NCI-H2196 (cell line): Measurements from ENCODE around the gene SMAD3.

Experiments
- DNase-seq: peaks from one replicate; lab custom pipeline; 2025; ENCODE audit not compliant: unreplicated experiment; lab: John Stamatoyannopoulos, UW

Gene SMAD3

DNA sequence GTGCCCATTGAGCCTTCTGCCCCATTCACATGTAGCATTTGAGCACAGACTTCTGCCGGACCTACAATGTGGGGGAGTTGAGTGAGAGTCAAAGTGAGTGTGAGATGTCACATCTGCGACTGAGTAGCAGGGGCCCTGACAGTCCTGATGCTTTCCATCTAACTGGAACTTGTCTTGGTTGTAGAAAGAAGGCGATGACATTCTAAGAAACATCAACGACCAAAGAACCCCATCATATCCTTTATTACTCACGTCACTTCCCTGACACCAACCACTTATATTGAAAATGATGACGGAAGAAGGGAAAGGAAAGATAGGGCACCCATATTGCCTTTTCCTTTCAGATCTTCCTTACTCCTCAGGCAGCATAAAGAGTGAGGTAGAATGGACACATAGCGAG is 30.5 kb downstream of the SMAD3 start:
- no peak for DNase-seq

DNA sequence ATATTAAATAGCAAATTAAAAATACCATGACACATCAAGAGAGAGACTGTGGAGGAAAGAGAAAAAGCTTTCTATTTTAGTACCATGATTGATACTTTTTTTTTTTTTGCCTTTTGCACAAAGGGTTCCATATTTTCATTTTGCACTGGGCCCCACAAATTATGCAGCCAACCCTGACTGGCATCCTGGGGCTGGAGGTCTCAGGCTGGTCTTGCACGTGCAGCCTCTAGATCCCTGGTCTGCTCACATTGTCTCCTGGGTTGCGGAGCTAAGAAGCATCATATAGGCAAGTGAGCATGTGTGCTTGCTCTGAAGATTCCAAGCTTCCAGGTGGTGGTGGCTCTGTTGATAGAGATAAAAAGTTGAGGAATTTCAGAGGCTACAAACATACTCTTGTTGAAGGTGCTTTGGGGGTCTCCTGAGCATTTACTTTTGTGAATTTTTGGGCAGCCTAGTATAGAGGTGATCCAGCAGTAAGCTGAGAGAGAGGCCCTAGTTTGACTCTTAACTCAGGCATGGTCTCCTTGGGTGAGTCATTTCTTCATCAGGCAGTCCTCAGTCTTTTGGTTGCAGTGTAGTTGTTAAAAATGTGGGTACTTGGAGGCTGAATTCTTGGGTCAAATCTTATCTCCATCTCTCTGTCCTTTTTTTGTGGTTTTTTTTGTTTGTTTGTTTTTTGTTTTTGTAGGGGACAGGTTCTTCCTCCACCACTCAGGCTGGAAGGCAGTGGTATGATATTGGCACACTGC is 31.3 kb downstream of the SMAD3 start:
- DNase-seq: no peak

DNA sequence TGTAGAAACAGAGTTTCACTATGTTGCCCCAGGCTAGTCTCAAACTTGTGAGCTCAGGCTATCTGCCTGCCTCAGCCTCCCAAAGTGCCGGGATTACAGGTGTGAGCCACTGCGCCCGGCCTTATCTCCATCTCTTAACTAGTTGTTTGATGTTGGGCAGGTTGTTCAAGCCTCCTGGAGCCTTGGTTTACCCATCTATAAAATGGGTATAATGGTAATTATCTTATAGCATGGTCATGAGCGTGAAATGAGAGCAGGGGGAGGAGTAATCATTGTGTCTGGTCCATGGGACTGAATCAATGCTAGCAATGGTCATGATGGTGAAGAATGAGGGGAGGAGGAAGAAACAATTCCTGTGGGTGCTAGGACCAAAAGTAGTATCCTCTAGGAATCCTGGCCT is 32.0 kb downstream of the SMAD3 start:
- DNase-seq: no peak

DNA sequence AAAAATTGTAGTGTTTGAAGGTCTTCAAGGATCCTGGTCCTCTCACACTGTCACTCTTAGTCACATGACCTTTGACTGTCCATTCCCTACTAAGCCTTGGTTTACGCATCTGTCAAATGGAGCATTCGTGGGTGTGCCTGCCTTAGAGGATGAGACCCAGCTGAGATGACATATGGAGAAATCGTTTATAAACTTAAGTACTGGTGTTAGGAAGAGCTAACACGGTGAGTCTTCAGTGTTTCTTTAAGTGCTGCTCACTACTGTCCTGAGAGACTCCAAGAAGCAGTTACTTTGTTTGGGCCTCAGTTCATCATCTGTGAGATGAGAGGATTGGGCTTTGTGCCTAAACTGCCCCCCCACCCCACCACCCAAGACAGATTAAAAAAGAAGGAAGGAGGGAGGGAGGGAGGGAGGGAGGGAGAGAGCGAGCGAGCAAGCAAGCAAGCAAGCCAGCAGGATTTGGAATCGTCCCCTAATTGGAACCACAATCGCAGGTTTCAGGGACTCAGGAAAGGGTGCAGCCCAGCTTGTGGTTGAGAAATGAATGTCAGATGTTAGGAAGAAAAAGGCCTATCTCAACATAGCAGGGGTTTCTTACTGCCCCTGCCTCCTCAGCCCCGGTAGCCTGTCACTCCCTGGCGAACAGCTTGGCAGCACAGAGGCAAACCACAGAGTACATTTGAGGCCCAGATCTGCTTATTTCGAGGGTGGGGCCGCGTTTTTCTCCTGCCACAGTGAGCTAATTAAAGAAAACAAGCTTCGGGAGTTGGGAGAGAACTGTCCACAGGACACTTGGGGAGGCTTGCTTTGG is 32.7 kb downstream of the SMAD3 start:
- no peak for DNase-seq

GRCh38 chr15:67098768-67099282 is 33.4 kb downstream of the SMAD3 start:
- no peak for DNase-seq

DNA sequence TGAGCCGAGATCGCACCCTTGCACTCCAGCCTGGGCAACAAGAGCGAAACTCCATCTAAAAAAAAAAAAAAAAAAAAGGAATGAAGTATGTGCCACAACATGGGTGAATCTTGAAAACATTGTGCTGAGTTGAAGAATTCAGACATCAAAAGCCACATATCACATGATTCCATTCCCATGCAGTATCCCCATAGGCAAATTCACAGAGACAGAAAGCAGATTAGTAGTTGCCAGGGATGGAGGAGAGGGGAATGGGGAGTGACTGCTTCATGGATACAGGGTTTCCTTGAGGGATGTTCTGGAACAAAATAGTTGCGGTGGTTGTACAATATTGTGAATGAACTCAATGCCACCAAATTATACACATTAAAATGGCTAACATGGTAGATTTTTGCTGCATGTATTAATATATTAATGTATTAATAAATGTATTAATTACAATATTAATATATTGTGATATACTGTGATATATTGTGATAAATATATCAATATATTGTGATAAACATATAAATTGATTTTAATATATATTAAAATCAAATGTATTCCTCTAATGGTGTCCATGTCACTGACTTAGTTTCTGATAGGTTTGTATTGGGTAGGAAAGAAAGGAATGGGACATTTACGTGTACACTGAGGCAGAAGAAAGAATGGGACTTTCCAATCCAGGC is 34.9 kb downstream of the SMAD3 start:
- no peak for DNase-seq

GRCh38 chr15:67100801-67101581 is 35.6 kb downstream of the SMAD3 start:
- no peak for DNase-seq

DNA sequence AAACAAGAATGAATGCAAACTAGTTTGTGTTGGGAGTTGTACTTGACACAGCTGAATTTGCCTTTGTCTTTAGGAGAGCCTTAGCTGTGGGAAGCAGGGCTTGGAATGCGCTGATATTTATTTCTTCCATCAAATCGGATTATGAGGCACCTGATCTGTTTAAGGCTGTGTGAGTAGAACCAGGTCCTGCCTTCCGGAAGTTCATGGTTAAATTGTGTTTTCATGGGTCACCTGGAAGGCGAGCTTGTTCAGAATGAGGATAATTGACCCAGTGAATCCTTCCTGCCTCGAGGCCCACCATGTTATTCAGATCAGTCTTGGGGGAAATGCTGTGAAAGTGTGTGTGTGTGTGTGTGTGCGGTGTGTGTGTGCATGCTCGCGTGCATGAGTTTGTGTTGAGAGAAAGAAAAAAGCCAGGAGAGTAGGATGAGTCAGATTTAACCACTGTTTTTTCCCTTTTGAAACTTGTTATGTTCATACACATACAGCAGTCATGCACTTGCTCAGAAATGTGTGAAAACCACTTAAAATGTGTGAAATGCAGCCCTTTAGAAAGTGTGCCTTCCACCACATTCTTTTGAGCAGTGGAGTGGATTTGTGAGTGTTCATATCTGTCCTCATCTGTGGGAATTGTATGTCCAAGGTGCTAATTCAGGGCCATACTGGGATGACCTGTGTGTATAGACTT is 36.7 kb downstream of the SMAD3 start:
- no peak for DNase-seq

DNA sequence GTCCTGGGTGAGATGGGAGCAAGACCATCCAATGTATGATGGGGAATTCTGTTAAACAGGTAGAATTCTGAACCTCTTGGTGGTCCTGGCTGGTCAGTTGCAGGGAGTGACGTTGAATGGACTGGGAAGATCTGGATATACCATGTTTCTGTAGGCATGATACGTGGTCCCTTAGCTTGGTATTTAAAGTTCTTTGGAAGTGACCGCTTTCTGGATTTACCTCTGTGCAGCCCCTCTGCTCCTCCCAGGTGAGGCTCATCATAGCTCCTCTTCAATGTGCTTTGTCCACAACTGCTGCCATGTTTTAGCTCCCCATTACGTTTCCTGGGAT is 37.2 kb downstream of the SMAD3 start:
- no peak for DNase-seq

DNA sequence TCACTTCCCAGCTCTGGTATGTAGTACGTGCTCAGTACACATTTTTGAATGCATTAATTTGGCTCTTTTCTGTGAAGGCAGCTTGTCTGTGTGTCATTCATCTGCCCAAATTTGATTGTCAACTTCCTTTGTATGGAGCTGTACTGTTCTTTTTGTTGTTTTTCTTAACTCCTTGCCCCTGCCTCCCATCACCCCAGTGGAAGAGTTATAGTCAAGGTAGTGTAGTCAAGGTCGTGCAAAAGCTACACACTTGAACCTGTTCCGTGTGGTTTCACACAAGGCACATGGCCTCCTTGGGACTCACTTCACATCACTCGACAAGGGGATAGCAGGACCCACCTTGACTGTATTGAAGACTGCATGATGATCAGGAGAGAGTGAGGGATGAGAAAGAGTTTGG is 37.6 kb downstream of the SMAD3 start:
- DNase-seq: no peak

GRCh38 chr15:67103432-67103831 is 38.0 kb downstream of the SMAD3 start:
- no peak for DNase-seq

- no peak for DNase-seq
Observed at GRCh38 chr15:67103869-67104268, 38.5 kb downstream of the SMAD3 start.

- DNase-seq: no peak
Observed at GRCh38 chr15:67104510-67104909, 39.1 kb downstream of the SMAD3 start.

- DNase-seq: no peak
Observed at GRCh38 chr15:67105065-67105951, 39.9 kb downstream of the SMAD3 start.

DNA sequence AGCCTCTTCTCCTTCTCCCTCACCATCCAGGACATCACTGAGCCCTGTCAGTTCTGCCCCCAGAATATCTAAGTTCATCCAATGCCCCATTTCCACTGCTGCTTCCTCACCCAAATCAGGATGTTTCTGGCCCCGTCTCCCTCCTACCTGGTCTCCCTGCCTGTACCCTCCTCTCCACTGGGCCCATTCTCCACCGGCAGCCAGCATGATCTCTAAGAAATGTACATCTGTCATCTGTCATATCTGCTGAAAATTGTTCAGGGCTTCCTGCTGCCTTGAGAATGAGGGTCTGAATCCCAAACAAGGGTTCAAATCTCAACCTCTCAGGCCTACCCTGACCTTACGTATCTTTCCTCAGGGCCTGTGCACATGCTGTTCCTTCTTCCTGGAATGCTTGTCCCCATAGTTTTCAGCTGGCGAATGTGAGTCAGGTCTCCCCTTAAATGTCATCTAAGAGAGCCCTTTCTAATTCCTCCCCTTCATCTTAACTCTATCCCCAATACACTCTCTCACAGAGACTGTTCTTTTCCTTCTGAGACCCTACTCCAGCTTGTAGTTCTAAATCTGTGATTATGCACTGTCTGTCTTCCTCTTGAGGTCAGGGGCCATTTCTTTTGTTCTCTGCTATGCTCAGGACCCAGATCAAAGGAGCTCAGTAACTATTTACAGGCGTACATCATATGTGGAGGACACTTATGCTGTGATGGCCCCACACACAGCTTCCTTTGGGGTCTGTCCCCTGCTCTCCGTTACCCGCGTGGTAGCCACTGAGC is 40.8 kb downstream of the SMAD3 start:
- DNase-seq: no peak

GRCh38 chr15:67106764-67107013 is 41.3 kb downstream of the SMAD3 start:
- DNase-seq: no peak

GRCh38 chr15:67107014-67107812 is 41.8 kb downstream of the SMAD3 start:
- peak; percentile 5 for DNase-seq
